Kidney (tissue), 14 donors: ENCODE measurements around the gene CAMTA1. TPM values are rescaled to one million over a fixed set of nuclear protein-coding genes. Genes with fewer than 3 reads are reported as not detected.

Experiments used
- DNase-seq, 5 donors: peaks; one replicate each; pipeline ENCODE4 v3.0.0-alpha.2; 2013 to 2020
- FAIRE-seq: peaks from 2 replicates; lab custom pipeline; 2012; peaks lifted over from hg19 to GRCh38; lab: Jason Lieb, UNC
- H3K27ac ChIP-seq, 2 donors: one replicate each; pipeline ENCODE4 v1.7.0; 2013; ENCODE audit warnings: low read depth in 2 of 2, low read length in 2 of 2, inconsistent platforms in 1 of 2
- H3K27me3 ChIP-seq: one replicate; pipeline ENCODE4 v1.7.1; 2013; ENCODE audit warnings: low read length, inconsistent platforms; ENCODE audit not compliant: control insufficient read depth, insufficient read depth
- H3K36me3 ChIP-seq, 3 donors: one replicate each; pipeline versions ENCODE4 v1.7.0 to v1.7.1; 2013; ENCODE audit warnings: low read length in 3 of 3, control low read depth in 1 of 3, inconsistent platforms in 1 of 3; ENCODE audit not compliant: insufficient read depth in 3 of 3, control insufficient read depth in 2 of 3
- H3K4me1 ChIP-seq, 3 donors: one replicate each; pipeline versions ENCODE4 v1.7.0 to v1.7.1; 2013; ENCODE audit warnings: low read length in 3 of 3, inconsistent platforms in 1 of 3, low read depth in 1 of 3; ENCODE audit not compliant: control insufficient read depth in 2 of 3, insufficient read depth in 2 of 3
- H3K4me3 ChIP-seq, 3 donors: one replicate each; pipeline versions ENCODE4 v1.7.0 to v1.8.1; 2013; ENCODE audit warnings: low read length in 3 of 3, control low read depth in 1 of 3, inconsistent platforms in 1 of 3
- H3K9ac ChIP-seq, 3 donors: one replicate each; pipeline versions ENCODE4 v1.7.0 to v1.7.1; 2013; ENCODE audit warnings: low read length in 3 of 3, control low read depth in 1 of 3, inconsistent platforms in 1 of 3
- H3K9me3 ChIP-seq, 3 donors: one replicate each; pipeline versions ENCODE4 v1.7.0 to v1.7.1; 2013; ENCODE audit warnings: low read length in 3 of 3, control low read depth in 1 of 3, inconsistent platforms in 1 of 3; ENCODE audit not compliant: control insufficient read depth in 2 of 3, insufficient read depth in 1 of 3
- CTCF ChIP-seq: IDR thresholded peaks from 3 replicates; pipeline ENCODE4 v1.5.1; 2012; ENCODE audit warnings: mild to moderate bottlenecking, moderate library complexity, borderline replicate concordance; ENCODE audit not compliant: insufficient read depth; ENCODE audit errors: extremely low read depth
- intact Hi-C: fragments of 100-400 bp; cut with DNase I; formaldehyde crosslinking; loops from one replicate; pipeline ENCODE4 v1.11.1; 2022
- polyA plus RNA-seq: library from polyadenylated mRNA; stranded (reverse); fragments of 350-450 nt; fragmentation: Illumina TruSeq; extraction: RNeasy Lipid Tissue Mini Kit (QIAGEN cat#74804); gene quantifications from one replicate; pipeline ENCODE4 v1.2.3, GENCODE V29; 2014; ENCODE audit warnings: low read depth, low replicate concordance; ENCODE audit not compliant: insufficient read depth
- total RNA-seq: library from RNA; stranded (reverse); fragmentation: NEBNext Ultra II Directional; extraction: Animal tissue kit (Norgen Biotek cat#: 25700); gene quantifications from one replicate; pipeline ENCODE4 v1.2.1, GENCODE V29; 2021
- donor health status: control.
- donor health status: control.
- donor health status: control.
- donor health status: control.
- donor health status: control.
- donor health status: DM: yes; HTN: yes; CAD: no.
- donor health status: Normal renal cell carcinoma (clear cell type).

The CAMTA1 gene
- total and polyA plus RNA-seq, 2 donors from 2014 or later, result 79.0 to 170 TPM

DNA sequence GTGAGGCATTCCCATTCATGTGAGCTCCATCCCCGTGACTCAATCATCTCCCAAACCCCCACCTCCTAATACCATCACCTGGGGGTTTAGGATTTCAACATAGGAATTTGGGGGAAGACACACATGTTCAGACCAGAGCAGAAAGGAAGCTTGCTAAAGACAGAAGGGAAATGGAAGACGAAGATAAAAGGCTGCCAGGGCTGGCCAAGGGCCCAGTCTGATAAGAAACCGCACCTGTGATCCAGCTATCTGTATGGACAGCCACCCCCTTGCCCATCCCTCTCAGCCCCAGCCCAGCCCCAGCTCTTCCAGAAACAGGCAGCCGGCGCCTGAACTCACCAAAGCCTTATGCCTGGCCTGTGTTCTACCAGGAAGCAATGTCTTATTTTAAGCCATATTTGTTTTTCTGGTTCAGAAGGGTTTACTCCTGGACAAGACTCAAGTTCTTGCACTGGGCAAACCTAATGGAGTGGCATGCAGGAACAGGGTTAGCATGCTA is 787.4 kb downstream of the CAMTA1 start:
- DNase-seq, result peak in 1 of 5 donors; percentile 12
- Histone ChIP-seq H3K36me3 (peaks cover 0 to 11% (median 0%) of the 10 kb centered on the region in 3 donors), H3K27ac (no peak overlapping the region), H3K9me3 (peaks cover 0 to 14% (median 0%) of the 10 kb centered on the region in 3 donors), H3K9ac (no peak overlapping the region), H3K4me1 (peaks cover 0 to 18% (median 0%) of the 10 kb centered on the region in 3 donors), H3K27me3 (no peaks in the 10 kb centered on the region), H3K4me3 (no peak overlapping the region)
- TF ChIP-seq CTCF, result no peak
- intact Hi-C loops, result no loop called here
- FAIRE-seq, result no peak

DNA sequence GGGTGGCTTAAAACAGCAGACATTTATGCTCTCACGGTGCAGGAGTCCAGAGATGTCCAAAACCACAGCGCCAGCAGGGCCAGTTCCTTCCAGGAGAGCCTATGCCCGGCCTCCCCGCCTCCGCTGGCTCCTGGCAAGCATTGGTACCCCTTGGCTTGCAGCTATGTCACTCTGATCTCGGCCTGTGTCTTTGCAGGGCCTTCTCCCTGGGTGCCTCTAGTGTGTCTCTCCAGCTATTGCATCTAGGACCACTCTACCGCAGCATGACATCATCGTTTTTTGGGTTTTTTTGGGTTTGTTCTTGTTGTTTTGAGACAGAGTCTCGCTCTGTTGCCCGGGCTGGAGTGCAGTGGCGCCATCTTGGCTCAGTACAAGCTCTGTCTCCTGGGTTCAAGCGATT is 788.2 kb downstream of the CAMTA1 start:
- TF ChIP-seq CTCF, result no peak
- Histone ChIP-seq H3K4me1 (peaks cover 0 to 18% (median 0%) of the 10 kb centered on the region in 3 donors), H3K9me3 (peaks cover 0 to 8% (median 0%) of the 10 kb centered on the region in 3 donors), H3K36me3 (peaks cover 0 to 7% (median 0%) of the 10 kb centered on the region in 3 donors), H3K4me3 (no peak overlapping the region), H3K27me3 (no peaks in the 10 kb centered on the region), H3K9ac (no peak overlapping the region), H3K27ac (no peak overlapping the region)
- DNase-seq (peak in 1 of 5 donors; percentile 31), FAIRE-seq (no peak)
- intact Hi-C loops, result no loop called here

DNA sequence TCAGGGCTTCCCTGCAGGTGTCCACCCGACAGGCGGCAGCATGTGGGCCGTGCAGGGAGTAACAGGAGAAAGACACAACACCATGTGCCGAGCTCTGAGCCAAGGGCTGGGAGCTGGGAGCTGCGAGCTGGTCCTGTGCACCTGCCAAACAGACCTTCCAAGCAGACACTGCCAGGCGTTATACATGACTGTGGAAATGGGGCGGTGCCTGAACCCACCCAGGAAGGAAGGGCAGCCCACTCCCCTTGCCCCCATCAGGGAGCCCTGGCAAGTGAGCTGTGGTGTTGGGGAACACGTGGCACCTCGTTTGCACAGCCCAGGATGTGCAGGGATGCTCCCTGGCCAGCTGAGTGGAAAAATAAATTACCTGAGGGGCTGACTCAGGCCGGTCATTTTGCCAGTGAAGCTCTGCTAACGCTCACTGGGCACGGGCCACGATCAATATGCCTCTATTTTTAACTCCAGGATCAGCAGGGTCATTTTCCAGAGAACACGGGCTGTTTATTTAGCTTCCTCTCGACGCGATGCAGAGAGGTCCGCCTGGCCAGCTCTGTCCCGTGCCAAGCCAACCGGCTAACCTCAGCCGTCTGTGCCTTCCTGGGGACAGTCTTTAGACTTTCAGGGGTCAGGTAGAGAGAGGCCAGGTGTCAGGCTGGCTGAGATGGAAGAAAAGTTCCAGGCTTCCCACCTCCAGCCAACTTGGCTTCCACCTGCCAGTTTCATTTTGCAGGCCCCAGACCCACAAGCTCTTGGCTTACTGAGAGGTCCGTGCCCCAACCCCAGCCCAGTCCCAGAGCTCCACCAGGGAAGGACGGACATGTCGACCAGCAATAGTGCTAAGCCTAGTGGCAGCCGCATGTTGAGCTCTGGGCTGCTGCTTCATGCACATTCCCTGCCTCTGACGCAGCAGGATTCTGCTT is 789.1 kb downstream of the CAMTA1 start:
- H3K27ac ChIP-seq, result no peak overlapping the region
- peaks cover 0 to 2% (median 0%) of the 10 kb centered on the region in 3 donors for H3K9me3 ChIP-seq
- H3K9ac ChIP-seq, result no peak overlapping the region
- DNase-seq (peak in 1 of 5 donors; percentile 68), FAIRE-seq (no peak)
- H3K4me3 ChIP-seq, result no peak overlapping the region
- H3K4me1 ChIP-seq, result peaks cover 0 to 18% (median 0%) of the 10 kb centered on the region in 3 donors
- no peaks in the 10 kb centered on the region for H3K27me3 ChIP-seq
- no peaks in the 10 kb centered on the region for H3K36me3 ChIP-seq
- intact Hi-C loops, result no loop called here
- no peak for TF ChIP-seq CTCF
